ENCODE data around the gene C1orf52.

GRCh38 chr1:85237613-85238012 is 21.8 kb downstream of the C1orf52 start:
- no peak for TF ChIP-seq JUN (IDR thresholded peaks at IDR 0.05; ENCODE audit: borderline replicate concordance, low read depth, low read length)
- TF ChIP-seq JUN (CRISPR knock-in tag; IDR thresholded peaks at IDR 0.05; ENCODE audit: borderline replicate concordance), result no peak
- no peak for TF ChIP-seq NCOA2 (IDR thresholded peaks at IDR 0.05; ENCODE audit: partially characterized antibody in 2 of 2)
- TF ChIP-seq CHD1 (IDR thresholded peaks at IDR 0.05; ENCODE audit: low read length), result no peak
- no peak for TF ChIP-seq ATF2 (CRISPR knock-in tag; IDR thresholded peaks at IDR 0.05)
- TF ChIP-seq E2F5 (CRISPR knock-in tag; IDR thresholded peaks at IDR 0.05), result no peak
- TF ChIP-seq TAF1 (IDR thresholded peaks at IDR 0.05; ENCODE audit: control insufficient read depth, extremely low read depth, insufficient read depth, low read length, severe bottlenecking), result no peak
- no peak for TF ChIP-seq ARID2 (IDR thresholded peaks at IDR 0.05)
- no peak for TF ChIP-seq RUNX1 (IDR thresholded peaks at IDR 0.05; ENCODE audit: low read depth)
- TF ChIP-seq CTCF (IDR thresholded peaks at IDR 0.05 in 2 of 3, conservative IDR thresholded peaks at IDR 0.05 in 1 of 3; ENCODE audit: insufficient read depth in 2 of 3, low read depth in 1 of 3, low read length in 3 of 3), result no peak
- no peak for TF ChIP-seq SMAD3 (CRISPR knock-in tag; conservative IDR thresholded peaks at IDR 0.05)
- no peak for TF ChIP-seq CREB1 (IDR thresholded peaks at IDR 0.05)
- no peak for TF ChIP-seq CREB1 (CRISPR knock-in tag; IDR thresholded peaks at IDR 0.05)
- no peak for TF ChIP-seq ZNF408 (CRISPR knock-in tag; IDR thresholded peaks at IDR 0.05; ENCODE audit: low read depth)
